Lung (tissue), 12 donors: ENCODE measurements around the gene SYT1. TPM values are rescaled to one million over a fixed set of nuclear protein-coding genes. Genes with fewer than 3 reads are reported as not detected.

Experiments
- ATAC-seq: fragments of 200-7000 bp; cut with Tn5 transposase; one replicate; pipeline ENCODE4 v1.9.1; 2020; ENCODE audit warnings: moderate number of reproducible peaks; ENCODE audit not compliant: insufficient read depth, low FRiP score
- DNase-seq, 3 donors: peaks; one replicate each; pipeline ENCODE4 v3.0.0-alpha.2; 2013 to 2017
- H3K27ac ChIP-seq, 2 donors: one replicate each; pipeline ENCODE4 v1.5.1; 2013; ENCODE audit warnings: mild to moderate bottlenecking in 2 of 2, moderate library complexity in 2 of 2, control low read depth in 1 of 2, inconsistent platforms in 1 of 2, low read depth in 1 of 2, low read length in 1 of 2
- H3K27me3 ChIP-seq, 3 donors: one replicate each; pipeline ENCODE4 v1.5.1; 2013; ENCODE audit warnings: low read length in 2 of 3; ENCODE audit not compliant: control insufficient read depth in 3 of 3, insufficient read depth in 3 of 3
- H3K36me3 ChIP-seq, 4 donors: one replicate each; pipeline ENCODE4 v1.5.1; 2013; ENCODE audit warnings: low read length in 4 of 4, mild to moderate bottlenecking in 1 of 4, moderate library complexity in 1 of 4; ENCODE audit not compliant: control insufficient read depth in 4 of 4, insufficient read depth in 4 of 4
- H3K4me1 ChIP-seq, 5 donors: one replicate each; pipeline ENCODE4 v1.5.1; 2013; ENCODE audit warnings: low read length in 5 of 5, mild to moderate bottlenecking in 2 of 5, moderate library complexity in 1 of 5; ENCODE audit not compliant: control insufficient read depth in 5 of 5, insufficient read depth in 5 of 5
- H3K4me3 ChIP-seq: one replicate; pipeline ENCODE4 v1.5.1; 2013; ENCODE audit warnings: mild to moderate bottlenecking, control low read depth, moderate library complexity
- H3K9ac ChIP-seq, 2 donors: one replicate each; pipeline ENCODE4 v1.5.1; 2013; ENCODE audit warnings: low read length in 2 of 2, control low read depth in 1 of 2; ENCODE audit not compliant: insufficient read depth in 1 of 2
- H3K9me3 ChIP-seq, 4 donors: one replicate each; pipeline ENCODE4 v1.5.1; 2013; ENCODE audit warnings: low read length in 3 of 4, mild to moderate bottlenecking in 1 of 4, moderate library complexity in 1 of 4; ENCODE audit not compliant: control insufficient read depth in 4 of 4, insufficient read depth in 3 of 4
- CTCF ChIP-seq: IDR thresholded peaks from 2 replicates; pipeline ENCODE4 v1.5.1; 2012; ENCODE audit warnings: mild to moderate bottlenecking; ENCODE audit errors: control extremely low read depth, extremely low read depth
- WGBS, 2 donors: extraction: QIAGEN DNeasy Blood & Tissue Kit; methylation state at CpG; one replicate each; pipeline ENCODE4 v1.1.7; 2013; 5-methylcytosine and 5-hydroxymethylcytosine counted together
- polyA plus RNA-seq, 2 donors: library from polyadenylated mRNA; stranded (reverse); fragments of 200-250 nt; gene quantifications; one replicate each; pipeline ENCODE4 v1.2.1, GENCODE V29; 2013
- total RNA-seq, 2 donors: library from RNA; depleted of rRNA in 1 of 2; stranded (reverse); fragments of >200 nt in 1 of 2; gene quantifications; one replicate each; pipeline ENCODE4 v1.2.1, GENCODE V29; 2014 to 2021
- donor health status: control.
- donor health status: control.
- donor health status: Bipolar disorder and iron deficiency.
- donor health status: healthy.
- donor health status: DM: yes; HTN: yes; CAD: no.

Gene SYT1
- total and polyA plus RNA-seq, 4 donors = 0.05 to 3.2 (median 0.46) TPM

DNA sequence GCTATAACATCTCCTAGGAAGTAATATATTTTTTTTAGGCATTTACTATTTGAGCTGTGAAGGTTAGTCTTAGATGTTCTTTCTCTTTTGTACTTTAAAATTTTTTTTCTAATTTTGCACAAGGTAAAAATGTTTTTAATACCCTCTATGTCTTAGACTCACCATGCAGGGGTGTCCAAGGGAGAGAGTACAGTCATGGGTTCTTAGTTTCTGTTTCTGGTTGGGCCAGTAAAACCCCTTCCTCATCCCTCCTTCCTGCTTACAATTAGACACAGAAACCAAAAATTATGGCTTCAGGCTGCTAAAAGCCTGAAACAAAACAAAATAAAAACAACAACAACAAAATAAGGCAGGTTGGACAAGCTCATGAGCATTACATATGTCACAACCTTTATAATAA, 193.0 kb downstream of the SYT1 start:
- ATAC-seq = no peak
- H3K9ac ChIP-seq = no peak overlapping the region

GRCh38 chr12:79058342-79058741, 193.8 kb downstream of the SYT1 start:
- no peak overlapping the region for H3K27ac ChIP-seq
- H3K9ac ChIP-seq = no peak overlapping the region
- no peak for TF ChIP-seq CTCF
- no peak overlapping the region for H3K4me3 ChIP-seq
- ATAC-seq (no peak), DNase-seq (no peak)
- no peaks in the 10 kb centered on the region for H3K4me1 ChIP-seq
- no peaks in the 10 kb centered on the region for H3K9me3 ChIP-seq
- WGBS, 2 donors = 40 to 54% methylated on average over 1 of the region's 1 CpG
- H3K36me3 ChIP-seq = no peaks in the 10 kb centered on the region
- no peaks in the 10 kb centered on the region for H3K27me3 ChIP-seq

More for the DNA sequence above, 193.0 kb downstream of the SYT1 start:
- Histone ChIP-seq H3K36me3 (no peaks in the 10 kb centered on the region), H3K27ac (no peak overlapping the region), H3K4me3 (no peak overlapping the region), H3K9me3 (no peaks in the 10 kb centered on the region), H3K4me1 (no peaks in the 10 kb centered on the region), H3K27me3 (no peaks in the 10 kb centered on the region)
- TF ChIP-seq CTCF = no peak
- no peak for DNase-seq

GRCh38 chr12:79059557-79059956, 195.0 kb downstream of the SYT1 start:
- H3K9me3 ChIP-seq = no peaks in the 10 kb centered on the region
- no peak for DNase-seq
- no peak for TF ChIP-seq CTCF

DNA sequence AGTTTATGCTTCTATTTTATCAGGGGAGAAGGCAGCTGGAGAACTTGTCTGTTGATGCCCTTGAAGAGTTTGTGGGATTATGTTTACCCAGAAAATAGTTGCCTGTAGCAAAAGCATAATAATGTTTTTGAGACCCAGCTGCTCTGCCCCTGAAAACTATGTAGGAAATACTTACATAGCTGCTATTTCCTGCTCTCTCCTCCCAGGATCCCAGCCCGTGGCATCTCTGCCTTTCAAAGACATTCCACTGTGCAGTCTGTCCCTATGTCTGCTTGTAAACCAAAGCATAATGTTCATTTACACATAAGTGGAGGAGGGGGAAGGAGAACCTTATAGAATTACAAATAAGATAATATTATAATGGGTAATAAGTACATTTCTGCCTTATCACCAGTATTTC, 198.7 kb downstream of the SYT1 start:
- Histone ChIP-seq H3K4me1 (no peaks in the 10 kb centered on the region), H3K27me3 (no peaks in the 10 kb centered on the region), H3K9ac (no peak overlapping the region), H3K4me3 (no peak overlapping the region), H3K36me3 (no peaks in the 10 kb centered on the region), H3K9me3 (no peaks in the 10 kb centered on the region), H3K27ac (no peak overlapping the region)
- DNase-seq (no peak), ATAC-seq (no peak)
- WGBS, 2 donors = 3 to 19% methylated on average over 1 of the region's 1 CpG
- TF ChIP-seq CTCF = no peak

More at GRCh38 chr12:79059557-79059956, 195.0 kb downstream of the SYT1 start:
- no peaks in the 10 kb centered on the region for H3K4me1 ChIP-seq
- no peak overlapping the region for H3K27ac ChIP-seq
- no peak overlapping the region for H3K9ac ChIP-seq
- H3K27me3 ChIP-seq = no peaks in the 10 kb centered on the region
- no peak for ATAC-seq
- H3K36me3 ChIP-seq = no peaks in the 10 kb centered on the region
- H3K4me3 ChIP-seq = no peak overlapping the region
